Vagina (tissue), 2 donors: ENCODE results near the gene TROAP. TPM values are rescaled to one million over a fixed set of nuclear protein-coding genes. Genes with fewer than 3 reads are reported as not detected.
A peak's percentile ranks its signal among the peaks of the same experiment; 100 is the strongest.

Source experiments
- DNase-seq, 2 donors: peaks; one replicate each; pipeline ENCODE4 v3.0.0-alpha.2; 2017; ENCODE audit errors: extremely low spot score in 2 of 2
- H3K27ac ChIP-seq: fragments of 200-600 bp; sonication (generic); one replicate; pipeline ENCODE4 v1.5.1; 2019
- H3K27me3 ChIP-seq: fragments of 200-600 bp; sonication (generic); one replicate; pipeline ENCODE4 v1.5.1; 2019
- H3K36me3 ChIP-seq, 2 donors: fragments of 200-600 bp; sonication (generic); one replicate each; pipeline ENCODE4 v1.5.1; 2017 to 2019
- H3K4me1 ChIP-seq: fragments of 200-600 bp; sonication (generic); one replicate; pipeline ENCODE4 v1.5.1; 2019
- H3K4me3 ChIP-seq, 2 donors: fragments of 200-600 bp; sonication (generic); 1 replicate in 1 of 2; 2 replicates in 1 of 2; pipeline ENCODE4 v1.5.1; 2016 to 2019
- H3K9me3 ChIP-seq: fragments of 200-600 bp; sonication (generic); one replicate; pipeline ENCODE4 v1.5.1; 2019
- CTCF ChIP-seq, 3 experiments: fragments of 450-650 bp in 2 of 3; fragments of 200-600 bp in 1 of 3; sonication (generic) in 1 of 3; IDR thresholded peaks; one replicate each; pipeline ENCODE4 v1.5.1; 2017 to 2019; ENCODE audit warnings: antibody characterized with exemption in 3 of 3, mild to moderate bottlenecking in 2 of 3, moderate library complexity in 2 of 3
- POLR2A ChIP-seq, 2 donors: fragments of 450-650 bp; IDR thresholded peaks; one replicate each; pipeline ENCODE4 v1.6.1; 2017; ENCODE audit warnings: antibody characterized with exemption in 2 of 2, mild to moderate bottlenecking in 2 of 2, moderate library complexity in 2 of 2
- POLR2AphosphoS5 ChIP-seq, 2 donors: sonication (generic); formaldehyde crosslinking; IDR thresholded peaks; one replicate each; pipeline ENCODE4 v1.9.0; 2017; ENCODE audit warnings: antibody characterized with exemption in 2 of 2, mild to moderate bottlenecking in 2 of 2, low read depth in 1 of 2; ENCODE audit not compliant: insufficient read depth in 1 of 2
- intact Hi-C: fragments of 100-400 bp; cut with DNase I; formaldehyde crosslinking; loops from one replicate; pipeline ENCODE4 v1.15.1; 2023
- total RNA-seq: library from RNA; depleted of rRNA; stranded (reverse); fragments of >200 nt; gene quantifications from one replicate; pipeline ENCODE4 v1.2.3, GENCODE V29; 2016

Gene TROAP
- total RNA-seq, 1 donor from 2014 or later = 4.9 TPM

GRCh38 chr12:49284672-49285071 is 38.4 kb upstream of the TROAP start:
- TF ChIP-seq POLR2A (IDR thresholded peaks at IDR 0.05) (no peak), POLR2AphosphoS5 (IDR thresholded peaks at IDR 0.05; ENCODE audit: insufficient read depth in 1 of 2, low read depth in 1 of 2) (no peak)
- Histone ChIP-seq H3K27me3 (no peaks in the 10 kb centered on the region), H3K36me3 (no peaks in the 10 kb centered on the region), H3K4me3 (no peak overlapping the region), H3K27ac (no peak overlapping the region), H3K4me1 (no peaks in the 10 kb centered on the region), H3K9me3 (no peaks in the 10 kb centered on the region)
- DNase-seq = no peak
- intact Hi-C loops = loop anchor here (5.0 kb wide), 1 partner anchor 58 kb away; no protein-coding TSS in a partner anchor

GRCh38 chr12:49287876-49288275 is 35.2 kb upstream of the TROAP start:
- H3K36me3 ChIP-seq = no peaks in the 10 kb centered on the region
- H3K27me3 ChIP-seq = no peaks in the 10 kb centered on the region
- peaks cover 8% of the 10 kb centered on the region for H3K4me1 ChIP-seq
- H3K9me3 ChIP-seq = no peaks in the 10 kb centered on the region
- no peak overlapping the region for H3K27ac ChIP-seq
- no peak for TF ChIP-seq POLR2AphosphoS5 (IDR thresholded peaks at IDR 0.05; ENCODE audit: insufficient read depth in 1 of 2, low read depth in 1 of 2)
- no peak for TF ChIP-seq CTCF (IDR thresholded peaks at IDR 0.05)
- no peak for TF ChIP-seq POLR2A (IDR thresholded peaks at IDR 0.05)
- no peak for DNase-seq
- intact Hi-C loops = loop anchor here (5.0 kb wide), 1 partner anchor 54 kb away; no protein-coding TSS in a partner anchor
- H3K4me3 ChIP-seq = no peak overlapping the region

GRCh38 chr12:49288412-49288853 is 34.6 kb upstream of the TROAP start:
- Histone ChIP-seq H3K4me1 (peaks cover 14% of the 10 kb centered on the region), H3K36me3 (no peaks in the 10 kb centered on the region), H3K9me3 (no peaks in the 10 kb centered on the region), H3K4me3 (no peak overlapping the region), H3K27ac (no peak overlapping the region), H3K27me3 (no peaks in the 10 kb centered on the region)
- intact Hi-C loops = loop anchor here (5.0 kb wide), 1 partner anchor 54 kb away; no protein-coding TSS in a partner anchor
- TF ChIP-seq CTCF (IDR thresholded peaks at IDR 0.05) = peak; percentile 58 to 82 (median 79)
- TF ChIP-seq POLR2AphosphoS5 (IDR thresholded peaks at IDR 0.05; ENCODE audit: insufficient read depth in 1 of 2, low read depth in 1 of 2) = no peak
- DNase-seq = no peak

- Histone ChIP-seq H3K9me3 (no peaks in the 10 kb centered on the region), H3K4me1 (peaks cover 17% of the 10 kb centered on the region), H3K27ac (no peak overlapping the region), H3K4me3 (no peak overlapping the region), H3K36me3 (no peaks in the 10 kb centered on the region), H3K27me3 (no peaks in the 10 kb centered on the region)
- DNase-seq = no peak
- intact Hi-C loops = loop anchor here (5.0 kb wide), 1 partner anchor 53 kb away; no protein-coding TSS in a partner anchor
- TF ChIP-seq POLR2A (IDR thresholded peaks at IDR 0.05) = no peak
- TF ChIP-seq CTCF (IDR thresholded peaks at IDR 0.05) = no peak
- TF ChIP-seq POLR2AphosphoS5 (IDR thresholded peaks at IDR 0.05; ENCODE audit: insufficient read depth in 1 of 2, low read depth in 1 of 2) = no peak
These were observed 34.0 kb upstream of the TROAP start for GRCh38 chr12:49288922-49289555.

GRCh38 chr12:49292729-49293055 is 30.4 kb upstream of the TROAP start:
- Histone ChIP-seq H3K9me3 (no peaks in the 10 kb centered on the region), H3K27ac (peak overlapping the region; percentile 37), H3K4me3 (peak overlapping the region in 1 of 2 donors; percentile 27), H3K4me1 (peaks cover 44% of the 10 kb centered on the region), H3K36me3 (no peaks in the 10 kb centered on the region), H3K27me3 (peaks cover 6% of the 10 kb centered on the region)
- DNase-seq = no peak
- TF ChIP-seq POLR2AphosphoS5 (IDR thresholded peaks at IDR 0.05; ENCODE audit: insufficient read depth in 1 of 2, low read depth in 1 of 2) (no peak), CTCF (IDR thresholded peaks at IDR 0.05) (no peak), POLR2A (IDR thresholded peaks at IDR 0.05) (no peak)
- intact Hi-C loops = no loop called here
